Inflammatory macrophage (primary cell): ENCODE data around the gene RET.

Experiments used
- DNase-seq, 2 donors: peaks; one replicate each; pipeline ENCODE4 v3.0.0-alpha.2; 2020 to 2022

Gene RET

GRCh38 chr10:43062402-43063160 lies 14.3 kb upstream of the RET start:
- no peak for DNase-seq

- no peak for DNase-seq
Measured at GRCh38 chr10:43064331-43065075, 12.4 kb upstream of the RET start.

DNA sequence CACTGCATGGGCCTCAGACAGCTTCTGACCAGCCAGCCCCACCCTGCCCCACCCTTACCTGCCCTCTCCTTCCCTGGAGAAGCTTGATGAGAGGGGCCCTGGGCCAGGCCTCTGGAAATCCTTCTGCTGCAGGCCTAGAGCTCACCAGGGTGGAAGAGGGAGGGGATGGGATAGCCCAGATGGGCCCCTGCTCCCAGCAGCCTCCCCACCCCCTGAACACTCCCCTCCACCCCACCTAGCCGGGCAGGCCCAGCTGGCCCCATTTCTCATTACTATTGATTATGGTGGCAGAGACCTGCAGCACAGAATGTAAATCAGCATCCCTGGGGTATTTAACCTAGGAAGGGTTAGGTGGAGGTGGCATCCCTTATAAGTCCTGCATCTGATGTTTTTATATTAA lies 11.6 kb upstream of the RET start:
- DNase-seq, result no peak

- no peak for DNase-seq
Measured at GRCh38 chr10:43065761-43066160, 11.1 kb upstream of the RET start.

- no peak for DNase-seq
Measured at GRCh38 chr10:43066481-43066880, 10.4 kb upstream of the RET start.

- no peak for DNase-seq
Measured at GRCh38 chr10:43067391-43068135, 9.3 kb upstream of the RET start.

DNA sequence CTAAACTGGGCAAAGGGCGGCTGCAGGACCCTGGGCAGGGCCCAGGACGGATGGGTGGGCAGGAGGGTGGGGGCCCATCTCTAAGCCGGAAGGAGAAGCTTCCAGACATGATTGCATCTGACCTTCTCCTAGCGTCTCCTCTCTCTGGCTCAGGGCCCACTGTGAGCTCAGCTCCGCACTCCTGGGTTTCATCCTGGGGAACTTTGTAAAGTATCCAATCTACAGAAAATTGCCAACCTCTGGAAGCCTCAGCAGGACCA lies 8.8 kb upstream of the RET start:
- DNase-seq, result no peak

DNA sequence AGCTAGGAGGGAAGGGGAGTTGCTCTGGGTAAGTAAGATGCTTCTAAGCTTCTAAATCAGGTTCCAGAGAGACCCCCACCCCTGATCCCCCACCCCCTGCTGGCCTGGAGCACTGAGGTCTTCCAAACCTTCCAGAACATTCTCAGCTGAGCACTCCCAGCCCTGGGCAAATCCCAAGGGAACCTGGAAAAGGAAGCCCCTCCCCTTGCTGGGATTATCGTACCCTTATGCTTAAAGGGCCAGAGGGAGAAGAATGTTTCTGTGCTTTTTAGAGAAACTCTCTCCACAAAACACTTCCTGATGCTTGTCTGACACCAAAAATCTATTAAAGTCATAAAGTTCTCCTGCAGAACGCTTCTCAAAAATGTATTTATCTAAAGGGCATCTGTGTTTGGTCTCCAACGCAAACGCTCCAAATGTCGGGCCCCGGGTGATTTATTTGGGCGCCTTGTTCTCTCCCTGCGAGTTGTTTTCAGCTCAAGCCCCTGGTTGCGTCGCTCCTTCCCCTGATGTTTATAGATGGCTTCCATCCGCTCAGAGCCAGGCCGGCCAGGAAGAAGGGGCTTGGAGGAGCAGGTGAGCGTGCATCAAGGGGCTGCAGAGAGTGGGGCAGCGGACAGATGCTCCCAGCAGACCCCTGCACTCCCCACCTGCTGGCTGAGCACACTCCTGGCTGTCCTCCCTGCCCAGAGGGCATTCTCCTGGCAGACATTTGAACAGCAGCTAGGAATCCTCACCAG lies 8.2 kb upstream of the RET start:
- DNase-seq, result no peak

DNA sequence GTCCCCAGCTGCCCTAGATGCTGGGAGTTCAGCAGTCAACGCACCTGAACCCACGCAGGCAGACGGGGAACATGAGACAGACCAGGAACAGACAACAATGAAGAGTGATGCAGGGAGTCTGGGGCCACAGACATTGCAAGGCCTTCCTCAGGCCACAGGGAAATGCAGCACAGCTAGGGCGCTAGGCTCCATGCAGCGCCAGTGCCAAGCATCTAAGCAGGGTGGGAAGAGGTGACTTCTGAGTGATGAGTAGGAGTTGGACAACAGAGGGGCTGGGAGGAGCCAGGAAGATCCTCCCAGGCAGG lies 7.7 kb upstream of the RET start:
- no peak for DNase-seq

DNA sequence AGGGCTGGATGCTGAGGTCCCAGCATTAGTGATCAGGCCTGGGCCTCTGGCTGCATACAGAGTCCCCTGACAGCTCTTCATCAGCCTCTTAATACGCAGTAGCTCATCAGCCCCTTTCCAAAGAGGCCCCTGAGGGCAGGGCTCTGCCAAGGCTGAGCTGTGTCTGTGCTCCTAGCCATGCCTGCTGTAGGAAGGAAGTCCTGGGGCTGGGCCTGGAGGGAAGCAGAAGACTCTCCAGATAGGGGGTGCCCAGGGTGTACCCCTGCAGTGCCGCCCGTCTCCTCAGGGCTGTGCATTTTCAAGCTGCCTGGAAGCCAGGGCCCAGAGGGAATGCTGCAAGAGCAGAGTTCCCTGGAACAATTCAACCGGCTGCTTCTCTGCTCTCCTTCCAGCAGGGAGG lies 7.3 kb upstream of the RET start:
- DNase-seq, result no peak

DNA sequence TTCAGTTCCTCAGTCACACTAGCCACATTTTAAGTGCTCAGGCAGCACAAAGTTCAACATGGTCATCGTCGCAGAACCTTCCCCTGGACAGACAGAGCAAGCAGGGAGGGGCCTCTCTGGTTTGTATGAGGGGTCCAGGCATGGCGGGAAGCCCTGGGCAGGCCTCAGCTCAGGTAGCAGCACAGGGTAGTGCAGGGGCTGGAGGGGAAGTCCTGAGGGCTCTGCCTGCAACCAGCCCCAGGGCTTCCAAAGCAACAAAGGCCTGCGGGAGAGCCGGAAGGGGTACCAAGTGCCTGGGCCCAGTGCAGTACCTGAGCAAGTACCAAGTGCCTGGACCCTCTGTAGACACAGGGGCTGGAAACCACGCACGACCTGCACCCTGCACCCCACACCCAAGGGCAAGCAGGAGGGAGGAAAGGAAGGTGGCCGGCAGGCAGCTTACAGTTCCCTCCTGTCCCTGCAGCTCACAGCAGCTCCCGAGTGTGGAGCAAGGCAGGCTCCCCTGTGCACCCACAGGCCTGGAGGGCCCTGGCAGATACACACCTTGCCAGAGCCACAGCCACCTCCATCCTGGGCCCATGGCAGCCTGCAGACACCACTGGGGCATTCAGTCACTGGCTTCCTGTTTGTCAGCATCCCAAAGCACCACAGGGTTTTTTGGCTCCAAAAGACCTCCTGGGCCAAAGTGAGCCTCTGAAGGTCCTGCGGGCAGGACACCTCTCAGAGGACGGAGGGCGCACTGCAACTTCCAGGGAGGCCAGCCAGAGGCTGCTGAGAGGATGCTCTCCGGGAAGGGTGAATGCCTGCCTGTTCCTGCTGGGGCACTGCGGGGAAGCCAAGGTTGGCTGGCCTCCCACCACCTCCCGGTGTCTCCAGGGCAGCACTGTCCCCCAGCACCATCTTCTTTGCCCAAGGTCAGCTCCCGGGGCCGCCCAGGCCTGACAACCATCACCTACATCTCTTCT lies 6.5 kb upstream of the RET start:
- no peak for DNase-seq

GRCh38 chr10:43071865-43072650 lies 4.8 kb upstream of the RET start:
- DNase-seq, result no peak

GRCh38 chr10:43073191-43073590 lies 3.7 kb upstream of the RET start:
- no peak for DNase-seq

GRCh38 chr10:43073721-43074120 lies 3.1 kb upstream of the RET start:
- DNase-seq, result no peak

GRCh38 chr10:43074409-43074808 lies 2.5 kb upstream of the RET start:
- no peak for DNase-seq

- DNase-seq, result no peak
Measured at GRCh38 chr10:43074827-43075611, 1.9 kb upstream of the RET start.

GRCh38 chr10:43075612-43076003 lies 1.3 kb upstream of the RET start:
- DNase-seq, result peak; percentile 6 to 16

- DNase-seq, result no peak
Measured at GRCh38 chr10:43076311-43076875, 476 bp upstream of the RET start.

DNA sequence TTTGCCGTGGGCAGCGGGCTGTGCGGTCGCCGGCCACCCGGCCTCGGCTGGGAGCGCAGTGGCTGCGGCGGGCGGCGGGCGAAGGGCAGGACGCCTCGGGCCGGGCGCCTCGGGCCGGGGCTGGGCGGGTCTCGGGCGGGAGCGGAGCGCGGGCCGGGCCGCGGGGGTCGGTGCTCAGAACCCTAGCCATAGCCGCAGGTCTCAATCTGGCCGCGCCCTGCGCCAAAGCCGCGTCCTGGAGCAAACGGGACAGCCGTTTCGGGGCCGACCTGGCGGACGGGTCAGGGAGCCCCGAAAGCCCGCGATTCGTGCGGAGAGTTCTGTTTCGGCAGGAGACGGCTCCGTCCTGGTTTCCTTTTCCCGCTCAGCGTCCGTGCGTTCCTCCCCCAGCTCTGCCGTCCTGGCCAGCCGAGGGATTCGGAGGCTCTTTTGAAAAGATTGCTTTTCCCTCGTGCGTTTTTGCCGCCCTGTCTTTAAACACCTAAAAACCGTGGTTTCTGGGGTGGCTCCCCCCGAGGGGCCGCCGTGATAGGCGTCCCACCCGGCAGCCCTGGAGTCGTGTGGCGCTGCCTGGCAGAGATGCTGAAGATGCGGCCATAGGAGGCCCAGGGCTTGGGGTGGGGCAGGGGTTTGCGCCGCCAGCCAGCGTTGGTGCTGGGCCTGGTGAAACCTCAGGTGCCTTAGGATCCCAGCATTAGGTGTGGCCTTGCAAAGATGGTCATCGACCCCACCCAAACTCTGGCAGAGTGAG lies 727 bp downstream of the RET start:
- DNase-seq, result no peak
